IMR-90 (cell line): ENCODE results near the gene LPA. TPM values are rescaled to one million over a fixed set of nuclear protein-coding genes. Genes with fewer than 3 reads are reported as not detected.

Experiments used
- ATAC-seq: fragments of 200-7000 bp; cut with Tn5 transposase; 2 replicates; pipeline ENCODE4 v1.9.1; 2020; ENCODE audit warnings: low read depth, mild to moderate bottlenecking, moderate library complexity
- BruUV-seq: library from RNA; stranded (reverse); fragments of 400-500 nt; replicated peaks from 2 replicates; lab custom pipeline; 2021; lab: Mats Ljungman, UMichigan
- CTCF ChIA-PET: fragments of 300-600 bp; formaldehyde crosslinking; extraction: SDS; loops from one replicate; lab custom pipeline; 2021; ENCODE audit warnings: antibody characterized with exemption; lab: Yijun Ruan, JAX
- POLR2A ChIA-PET: fragments of 300-600 bp; sonication (Branson Sonifier 250); formaldehyde crosslinking; loops from one replicate; lab custom pipeline; 2022; ENCODE audit warnings: antibody characterized with exemption; ENCODE audit not compliant: unreplicated experiment; lab: Charles Lee
- DNase-seq: peaks from one replicate; pipeline ENCODE4 v3.0.0; 2013
- H2AFZ ChIP-seq: replicated peaks from 2 replicates; pipeline ENCODE3; 2013; ENCODE audit warnings: low read length, mild to moderate bottlenecking; ENCODE audit not compliant: poor library complexity
- H2AK5ac ChIP-seq: 2 replicates; pipeline ENCODE4 v1.6.1; 2013; ENCODE audit warnings: low read depth, low read length, inconsistent platforms
- H2AK9ac ChIP-seq: replicated peaks from 2 replicates; pipeline ENCODE3; 2013; ENCODE audit warnings: mild to moderate bottlenecking, low read depth, low read length, moderate library complexity; ENCODE audit not compliant: poor library complexity
- H2BK120ac ChIP-seq: 2 replicates; pipeline ENCODE4 v1.6.1; 2013; ENCODE audit warnings: low read depth, low read length, inconsistent platforms
- H2BK15ac ChIP-seq: 3 replicates; pipeline ENCODE4 v1.6.1; 2013; ENCODE audit warnings: low read depth, low read length, inconsistent platforms
- H2BK20ac ChIP-seq: 2 replicates; pipeline ENCODE4 v1.6.1; 2013; ENCODE audit warnings: low read depth, mild to moderate bottlenecking, inconsistent platforms, low read length, moderate library complexity
- H2BK5ac ChIP-seq: 2 replicates; pipeline ENCODE4 v1.6.1; 2013; ENCODE audit warnings: mild to moderate bottlenecking, low read depth, low read length, inconsistent platforms; ENCODE audit not compliant: poor library complexity, severe bottlenecking
- H3K14ac ChIP-seq: replicated peaks from 2 replicates; pipeline ENCODE4 v1.6.1; 2013; ENCODE audit warnings: low read depth, low read length, inconsistent platforms
- H3K18ac ChIP-seq: 2 replicates; pipeline ENCODE4 v1.6.1; 2013; ENCODE audit warnings: low read depth, low read length, control low read depth
- H3K23ac ChIP-seq: 2 replicates; pipeline ENCODE4 v1.6.1; 2013; ENCODE audit warnings: low read depth, low read length, inconsistent platforms
- H3K27ac ChIP-seq: 2 replicates; pipeline ENCODE4 v1.5.1; 2013; ENCODE audit warnings: mild to moderate bottlenecking, control low read depth, low read length; ENCODE audit not compliant: insufficient read depth
- H3K27me3 ChIP-seq: 2 replicates; pipeline ENCODE4 v1.6.1; 2013; ENCODE audit warnings: low read length; ENCODE audit not compliant: control insufficient read depth, insufficient read depth
- H3K36me3 ChIP-seq: 2 replicates; pipeline ENCODE4 v1.6.1; 2013; ENCODE audit warnings: low read length, mixed read lengths; ENCODE audit not compliant: control insufficient read depth, insufficient read depth
- H3K4ac ChIP-seq: 2 replicates; pipeline ENCODE4 v1.6.1; 2013; ENCODE audit warnings: low read depth, low read length, inconsistent platforms
- H3K4me1 ChIP-seq: 2 replicates; pipeline ENCODE4 v1.6.1; 2013; ENCODE audit warnings: low read length, mixed read lengths; ENCODE audit not compliant: control insufficient read depth, insufficient read depth
- H3K4me2 ChIP-seq: 2 replicates; pipeline ENCODE4 v1.6.1; 2013; ENCODE audit warnings: low read depth, mild to moderate bottlenecking, control low read depth, low read length, moderate library complexity
- H3K4me3 ChIP-seq: 2 replicates; pipeline ENCODE4 v1.5.1; 2013; ENCODE audit warnings: low read depth, mild to moderate bottlenecking, control low read depth, low read length, moderate library complexity; ENCODE audit not compliant: insufficient read depth
- H3K56ac ChIP-seq: 2 replicates; pipeline ENCODE4 v1.6.1; 2013; ENCODE audit warnings: low read length, inconsistent platforms; ENCODE audit not compliant: insufficient read depth; ENCODE audit errors: extremely low read depth
- H3K79me1 ChIP-seq, 2 experiments: 2 replicates each; pipeline ENCODE4 v1.6.1; 2013; ENCODE audit warnings: low read length in 2 of 2, inconsistent platforms in 1 of 2, low read depth in 1 of 2
- H3K9ac ChIP-seq: 2 replicates; pipeline ENCODE4 v1.6.1; 2013; ENCODE audit warnings: low read depth, low read length, control low read depth
- H3K9me1 ChIP-seq: 2 replicates; pipeline ENCODE4 v1.6.1; 2013; ENCODE audit warnings: low read length, inconsistent platforms; ENCODE audit not compliant: insufficient read depth
- H3K9me3 ChIP-seq: 2 replicates; pipeline ENCODE4 v1.6.1; 2013; ENCODE audit warnings: low read length; ENCODE audit not compliant: control insufficient read depth, insufficient read depth
- H4K20me1 ChIP-seq: 2 replicates; pipeline ENCODE4 v1.6.1; 2013; ENCODE audit warnings: low read length, inconsistent platforms; ENCODE audit not compliant: insufficient read depth
- H4K5ac ChIP-seq: 2 replicates; pipeline ENCODE4 v1.6.1; 2013; ENCODE audit warnings: mild to moderate bottlenecking, low read depth, low read length, control low read depth
- H4K8ac ChIP-seq, 2 experiments: 2 replicates each; pipeline ENCODE4 v1.6.1; 2013; ENCODE audit warnings: low read depth in 2 of 2, low read length in 2 of 2, control low read depth in 1 of 2, inconsistent platforms in 1 of 2
- H4K91ac ChIP-seq: 2 replicates; pipeline ENCODE4 v1.6.1; 2013; ENCODE audit warnings: low read depth, low read length, inconsistent platforms; ENCODE audit not compliant: insufficient read depth
- BHLHE40 ChIP-seq: fragments of 150-350 bp; IDR thresholded peaks from 2 replicates; pipeline ENCODE4 v1.6.1; 2016; ENCODE audit warnings: mild to moderate bottlenecking, low read depth, low read length
- CEBPB ChIP-seq: IDR thresholded peaks from 2 replicates; pipeline ENCODE4 v1.6.1; 2012; ENCODE audit warnings: low read depth, low read length, improper control_type of control experiment
- CHD1 ChIP-seq: IDR thresholded peaks from 2 replicates; pipeline ENCODE4 v1.6.1; 2012; ENCODE audit warnings: low read depth, low read length, improper control_type of control experiment
- FOS ChIP-seq: fragments of 150-350 bp; IDR thresholded peaks from 2 replicates; pipeline ENCODE4 v1.6.1; 2016; ENCODE audit warnings: low read depth, low read length
- MAFK ChIP-seq: IDR thresholded peaks from 2 replicates; pipeline ENCODE4 v1.6.1; 2012; ENCODE audit warnings: low read depth, low read length, improper control_type of control experiment
- MAZ ChIP-seq: IDR thresholded peaks from 2 replicates; pipeline ENCODE4 v1.6.1; 2012; ENCODE audit warnings: low read depth, mild to moderate bottlenecking, low read length, improper control_type of control experiment, moderate library complexity, borderline replicate concordance
- MXI1 ChIP-seq: IDR thresholded peaks from 2 replicates; pipeline ENCODE4 v1.6.1; 2012; ENCODE audit warnings: low read depth, mild to moderate bottlenecking, low read length, moderate library complexity, borderline replicate concordance
- NFE2L2 ChIP-seq: fragments of 150-350 bp; IDR thresholded peaks from 2 replicates; pipeline ENCODE4 v1.6.1; 2016; ENCODE audit warnings: low read depth, mild to moderate bottlenecking, low read length
- POLR2A ChIP-seq: IDR thresholded peaks from 2 replicates; pipeline ENCODE4 v1.6.1; 2012; ENCODE audit warnings: mild to moderate bottlenecking, low read depth, low read length
- RAD21 ChIP-seq: IDR thresholded peaks from 2 replicates; pipeline ENCODE4 v1.6.1; 2012; ENCODE audit warnings: low read length, improper control_type of control experiment
- RCOR1 ChIP-seq: IDR thresholded peaks from 2 replicates; pipeline ENCODE4 v1.6.1; 2012; ENCODE audit warnings: mild to moderate bottlenecking, low read length, improper control_type of control experiment; ENCODE audit not compliant: insufficient replicate concordance
- RFX5 ChIP-seq: IDR thresholded peaks from 2 replicates; pipeline ENCODE4 v1.8.0; 2012; ENCODE audit warnings: low read depth, mild to moderate bottlenecking, low read length, moderate library complexity
- SMC3 ChIP-seq: fragments of 150-350 bp; IDR thresholded peaks from 2 replicates; pipeline ENCODE4 v1.6.1; 2016; ENCODE audit warnings: low read depth, mild to moderate bottlenecking, antibody characterized with exemption, low read length, moderate library complexity
- WGBS, 2 experiments: methylation state at CpG; one replicate each; pipeline versions ENCODE4 v1.1.5 to v1.1.7; 2013; ENCODE audit warnings: missing lambda C conversion rate in 2 of 2; ENCODE audit not compliant: insufficient read length in 1 of 2; ENCODE audit errors: extremely low coverage in 2 of 2; 5-methylcytosine and 5-hydroxymethylcytosine counted together
- dilution Hi-C: fragments of 300-500 bp; cut with HindIII; formaldehyde crosslinking; loops from one replicate; pipeline ENCODE4 v1.14.3; 2018; ENCODE audit warnings: low sequenced_read_pairs; ENCODE audit not compliant: unreplicated experiment
- in situ Hi-C: fragments of 300-500 bp; cut with MboI; formaldehyde crosslinking; loops from 3 replicates; pipeline ENCODE4 v1.14.3; 2019; ENCODE audit warnings: low sequenced_read_pairs, inconsistent platforms, mixed read lengths
- intact Hi-C: fragments of 100-400 bp; cut with micrococcal nuclease; formaldehyde crosslinking; loops from 2 replicates; pipeline ENCODE4 v1.10.0; 2022
- polyA plus RNA-seq, 3 experiments: library from polyadenylated mRNA; depleted of rRNA; stranded (reverse); fragments of >200 nt; gene quantifications; 2 replicates each; pipeline ENCODE4 v1.2.3, GENCODE V29; 2012; ENCODE audit warnings: low replicate concordance in 1 of 3
- total RNA-seq: library from RNA; depleted of rRNA; stranded (reverse); fragments of >200 nt; gene quantifications from 2 replicates; pipeline ENCODE4 v1.2.3, GENCODE V29; 2012
- TF ChIP-seq, protein P1 (sequence below): conservative IDR thresholded peaks from 2 replicates; pipeline ENCODE4 v1.5.1; 2012; ENCODE audit warnings: mild to moderate bottlenecking, low read depth, low read length, improper control_type of control experiment
- TF ChIP-seq, protein P2 (sequence below): fragments of 150-350 bp; IDR thresholded peaks from 2 replicates; pipeline ENCODE4 v1.6.1; 2016; ENCODE audit warnings: low read depth, mild to moderate bottlenecking, low read length, moderate library complexity, borderline replicate concordance
- TF ChIP-seq, protein P3 (sequence below): fragments of 150-350 bp; IDR thresholded peaks from 2 replicates; pipeline ENCODE4 v1.6.1; 2017; ENCODE audit warnings: mild to moderate bottlenecking, antibody characterized with exemption, low read length, low read depth

LPA gene
- total and polyA plus RNA-seq, 2 of the 4 experiments (the other 2 are of a cell fraction): not detected

DNA sequence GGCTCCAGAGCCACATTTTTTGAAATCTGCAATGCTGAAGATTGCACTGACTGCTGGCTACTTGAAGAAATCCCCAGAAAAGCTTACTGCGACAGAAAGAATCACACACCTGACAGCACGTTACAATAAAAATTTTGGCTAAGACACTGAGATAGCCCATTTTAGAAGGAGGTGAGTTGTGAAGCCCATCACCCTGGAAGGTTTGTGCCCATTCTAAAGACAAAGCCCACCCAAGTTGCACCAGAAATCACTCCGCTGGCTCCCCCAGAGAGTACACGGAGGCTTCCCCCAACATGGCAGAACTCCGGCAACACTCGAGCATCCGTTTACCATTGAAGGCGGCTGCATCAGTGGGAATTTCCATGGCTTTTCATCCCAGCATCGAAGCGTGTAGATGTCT, 29.4 kb downstream of the LPA start:
- Histone ChIP-seq H3K4me2 (no peak overlapping the region), H4K5ac (no peak overlapping the region), H3K14ac (no peak overlapping the region), H3K23ac (no peak overlapping the region), H4K91ac (no peak overlapping the region), H2BK20ac (no peak overlapping the region), H3K4me1 (no peaks in the 10 kb centered on the region), H2AK9ac (no peak overlapping the region), H3K4me3 (no peak overlapping the region), H2AFZ (no peak overlapping the region), H3K4ac (no peak overlapping the region), H3K36me3 (no peaks in the 10 kb centered on the region), H3K27me3 (no peaks in the 10 kb centered on the region), H3K9me1 (no peaks in the 10 kb centered on the region), H4K20me1 (no peaks in the 10 kb centered on the region), H3K56ac (no peak overlapping the region), H3K27ac (no peak overlapping the region), H3K9me3 (no peaks in the 10 kb centered on the region), H3K79me1 (no peaks in the 10 kb centered on the region), H2AK5ac (no peak overlapping the region), H3K9ac (no peak overlapping the region), H2BK5ac (no peak overlapping the region), H2BK15ac (no peak overlapping the region), H4K8ac (no peak overlapping the region), H2BK120ac (no peak overlapping the region), H3K18ac (no peak overlapping the region)
- ChIA-PET POLR2A (no interaction called here), CTCF (no interaction called here)
- WGBS, 2 experiments: no CpG with 5 or more reads among the region's 10 CpGs
- no TSS peak for BruUV-seq
- in situ Hi-C loops: no loop called here
- dilution Hi-C loops: no loop called here
- TF ChIP-seq CEBPB: no peak
- TF ChIP-seq, protein P1, sequence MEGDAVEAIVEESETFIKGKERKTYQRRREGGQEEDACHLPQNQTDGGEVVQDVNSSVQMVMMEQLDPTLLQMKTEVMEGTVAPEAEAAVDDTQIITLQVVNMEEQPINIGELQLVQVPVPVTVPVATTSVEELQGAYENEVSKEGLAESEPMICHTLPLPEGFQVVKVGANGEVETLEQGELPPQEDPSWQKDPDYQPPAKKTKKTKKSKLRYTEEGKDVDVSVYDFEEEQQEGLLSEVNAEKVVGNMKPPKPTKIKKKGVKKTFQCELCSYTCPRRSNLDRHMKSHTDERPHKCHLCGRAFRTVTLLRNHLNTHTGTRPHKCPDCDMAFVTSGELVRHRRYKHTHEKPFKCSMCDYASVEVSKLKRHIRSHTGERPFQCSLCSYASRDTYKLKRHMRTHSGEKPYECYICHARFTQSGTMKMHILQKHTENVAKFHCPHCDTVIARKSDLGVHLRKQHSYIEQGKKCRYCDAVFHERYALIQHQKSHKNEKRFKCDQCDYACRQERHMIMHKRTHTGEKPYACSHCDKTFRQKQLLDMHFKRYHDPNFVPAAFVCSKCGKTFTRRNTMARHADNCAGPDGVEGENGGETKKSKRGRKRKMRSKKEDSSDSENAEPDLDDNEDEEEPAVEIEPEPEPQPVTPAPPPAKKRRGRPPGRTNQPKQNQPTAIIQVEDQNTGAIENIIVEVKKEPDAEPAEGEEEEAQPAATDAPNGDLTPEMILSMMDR: no peak
- TF ChIP-seq NFE2L2: no peak
- no peak for TF ChIP-seq RFX5
- TF ChIP-seq RAD21: no peak
- TF ChIP-seq POLR2A: no peak
- no peak for TF ChIP-seq SMC3
- TF ChIP-seq, protein P2, sequence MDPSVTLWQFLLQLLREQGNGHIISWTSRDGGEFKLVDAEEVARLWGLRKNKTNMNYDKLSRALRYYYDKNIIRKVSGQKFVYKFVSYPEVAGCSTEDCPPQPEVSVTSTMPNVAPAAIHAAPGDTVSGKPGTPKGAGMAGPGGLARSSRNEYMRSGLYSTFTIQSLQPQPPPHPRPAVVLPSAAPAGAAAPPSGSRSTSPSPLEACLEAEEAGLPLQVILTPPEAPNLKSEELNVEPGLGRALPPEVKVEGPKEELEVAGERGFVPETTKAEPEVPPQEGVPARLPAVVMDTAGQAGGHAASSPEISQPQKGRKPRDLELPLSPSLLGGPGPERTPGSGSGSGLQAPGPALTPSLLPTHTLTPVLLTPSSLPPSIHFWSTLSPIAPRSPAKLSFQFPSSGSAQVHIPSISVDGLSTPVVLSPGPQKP: no peak
- no peak for TF ChIP-seq MXI1
- TF ChIP-seq BHLHE40: no peak
- TF ChIP-seq, protein P3, sequence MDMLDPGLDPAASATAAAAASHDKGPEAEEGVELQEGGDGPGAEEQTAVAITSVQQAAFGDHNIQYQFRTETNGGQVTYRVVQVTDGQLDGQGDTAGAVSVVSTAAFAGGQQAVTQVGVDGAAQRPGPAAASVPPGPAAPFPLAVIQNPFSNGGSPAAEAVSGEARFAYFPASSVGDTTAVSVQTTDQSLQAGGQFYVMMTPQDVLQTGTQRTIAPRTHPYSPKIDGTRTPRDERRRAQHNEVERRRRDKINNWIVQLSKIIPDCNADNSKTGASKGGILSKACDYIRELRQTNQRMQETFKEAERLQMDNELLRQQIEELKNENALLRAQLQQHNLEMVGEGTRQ: no peak
- TF ChIP-seq CHD1: no peak
- TF ChIP-seq RCOR1: no peak
- no peak for TF ChIP-seq MAZ
- TF ChIP-seq MAFK: no peak
- no peak for TF ChIP-seq FOS
- no peak for DNase-seq
- no peak for ATAC-seq
- intact Hi-C loops: no loop called here
